AG04449 (cell line): ENCODE results near the gene SRRM2.

ENCODE experiments used
- CTCF ChIA-PET: fragments of 350-600 bp; formaldehyde crosslinking; extraction: SDS; loops from one replicate; lab custom pipeline; 2021; ENCODE audit warnings: antibody characterized with exemption; lab: Yijun Ruan, JAX
- POLR2A ChIA-PET: fragments of 400-600, 350-600 bp; formaldehyde crosslinking; extraction: SDS; loops from one replicate; lab custom pipeline; 2020; ENCODE audit warnings: antibody characterized with exemption, inconsistent platforms; lab: Yijun Ruan, JAX
- DNase-seq: peaks from one replicate; pipeline ENCODE4 v3.0.0-alpha.2; 2010; ENCODE audit warnings: low read depth, low spot score
- H3K4me3 ChIP-seq: 2 replicates; pipeline ENCODE4 v1.5.1; 2011; ENCODE audit warnings: low read depth, mild to moderate bottlenecking, control low read depth, low read length
- CTCF ChIP-seq: IDR thresholded peaks from one replicate; pipeline ENCODE4 v1.5.1; 2011; ENCODE audit warnings: mild to moderate bottlenecking, moderate library complexity, low read length, control low read depth, inconsistent platforms; ENCODE audit not compliant: insufficient read depth; ENCODE audit errors: missing control alignments

SRRM2 gene

GRCh38 chr16:2770057-2770951 lies 17.9 kb downstream of the SRRM2 start:
- POLR2A ChIA-PET: interaction anchor here (1.3 kb wide), 1 partner anchor 18 kb away, joined by 4 read pairs; the partner anchor contains the start of gene SRRM2
- DNase-seq: no peak
- TF ChIP-seq CTCF: no peak
- no peak overlapping the region for H3K4me3 ChIP-seq
- CTCF ChIA-PET: no interaction called here

GRCh38 chr16:2771496-2772402 lies 19.3 kb downstream of the SRRM2 start:
- no peak overlapping the region for H3K4me3 ChIP-seq
- ChIA-PET CTCF (interaction anchor here (0.9 kb wide), 1 partner anchor 96 kb away, joined by 3 read pairs; no protein-coding TSS in a partner anchor), POLR2A (interaction anchor here (0.7 to 1.6 kb wide), 2 partner anchors 18 to 90 kb away, joined by 3 to 4 read pairs; partner anchors contain the start of gene KCTD5)
- no peak for TF ChIP-seq CTCF
- no peak for DNase-seq

- no peak for TF ChIP-seq CTCF
- no peak for DNase-seq
- H3K4me3 ChIP-seq: no peak overlapping the region
- ChIA-PET CTCF (interaction anchor here (1.0 to 1.9 kb wide), 5 partner anchors 9 to 154 kb away, joined by 3 to 5 read pairs (median 4); no protein-coding TSS in a partner anchor), POLR2A (interaction anchor here (1.6 kb wide), 1 partner anchor 91 kb away, joined by 3 read pairs; the partner anchor contains the start of gene KCTD5)
Observed at GRCh38 chr16:2773188-2773968, 20.9 kb downstream of the SRRM2 start.

DNA sequence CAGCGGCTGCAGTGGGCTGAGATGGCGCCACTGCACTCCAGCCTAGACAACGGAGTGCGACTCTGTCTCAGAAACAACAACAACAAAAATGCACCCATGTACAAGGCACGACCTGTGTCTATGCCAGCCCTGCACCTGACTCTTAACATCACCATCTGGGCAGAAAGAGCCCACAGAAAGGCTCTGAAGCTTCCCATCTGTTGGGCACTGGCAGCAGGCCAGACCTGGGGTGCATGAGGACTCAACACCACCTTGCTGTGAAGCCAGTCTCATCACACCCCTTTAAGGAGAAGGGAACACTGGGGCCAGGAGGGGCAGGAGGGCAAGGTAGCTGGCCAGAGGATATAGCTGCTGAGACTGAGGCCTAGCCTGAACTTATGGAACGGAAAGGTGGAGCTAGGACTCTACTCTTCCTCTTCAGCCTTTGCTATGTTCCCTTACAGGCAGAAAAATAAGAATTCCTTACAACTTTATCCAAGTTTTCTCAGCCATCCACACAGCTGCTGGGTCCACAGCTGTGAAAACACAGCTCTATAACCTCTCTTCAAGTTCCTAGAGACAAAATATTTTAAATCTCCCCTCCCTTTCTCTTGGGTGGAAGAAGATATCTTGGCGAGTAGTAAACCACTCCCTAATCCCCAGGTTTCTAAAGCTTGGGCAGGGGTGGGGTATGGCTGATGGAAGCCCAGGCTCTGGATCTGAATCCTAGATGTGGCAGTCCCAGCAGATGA lies 21.9 kb downstream of the SRRM2 start:
- CTCF ChIA-PET: interaction anchor here (1.0 to 1.9 kb wide), 4 partner anchors 10 to 153 kb away, joined by 3 to 5 read pairs (median 4); no protein-coding TSS in a partner anchor
- DNase-seq: no peak
- H3K4me3 ChIP-seq: no peak overlapping the region
- POLR2A ChIA-PET: interaction anchor here (1.2 kb wide), 1 partner anchor 18 kb away, joined by 3 read pairs; no protein-coding TSS in a partner anchor
- TF ChIP-seq CTCF: no peak

DNA sequence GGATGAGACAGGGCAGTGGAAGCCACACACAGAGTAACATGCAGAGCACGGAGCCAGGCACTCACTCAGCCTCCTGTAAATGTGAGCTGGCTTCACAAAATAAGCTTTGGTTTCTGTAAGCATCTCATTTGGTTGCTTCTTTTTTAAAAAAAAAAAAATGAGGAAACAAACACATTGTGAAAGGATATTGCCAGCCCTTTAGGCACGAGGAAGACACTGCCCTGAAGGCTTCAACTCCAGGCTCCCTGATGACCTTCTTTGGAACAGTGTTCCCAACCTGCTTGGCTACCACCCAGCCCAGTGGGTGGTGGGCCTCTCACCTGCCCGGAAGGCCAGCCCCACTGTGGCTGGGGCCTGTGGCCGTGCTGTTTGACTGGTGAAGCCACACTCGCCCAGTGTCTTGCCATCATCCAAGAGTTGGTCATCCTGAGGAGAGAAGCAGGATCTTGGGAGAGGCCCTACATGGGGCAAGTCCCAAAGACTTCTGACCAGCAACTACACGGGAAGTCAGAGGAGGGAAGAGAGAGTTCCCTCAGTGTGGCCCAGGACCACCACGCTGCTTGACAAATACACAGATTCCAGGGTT lies 22.8 kb downstream of the SRRM2 start:
- CTCF ChIA-PET: interaction anchor here (1.1 to 1.9 kb wide), 5 partner anchors 22 to 152 kb away, joined by 3 to 8 read pairs (median 4); partner anchors contain the start of gene SRRM2
- no peak overlapping the region; the same call in 1 of the 2 replicates for H3K4me3 ChIP-seq
- no peak for TF ChIP-seq CTCF
- DNase-seq: no peak
- POLR2A ChIA-PET: interaction anchor here (1.2 to 3.3 kb wide), 3 partner anchors 19 to 93 kb away, joined by 3 to 12 read pairs (median 12); partner anchors contain the start of gene SRRM2
